HK-2 (cell line): ENCODE data around the gene CREB5.
"Not testable (repeated sequence)": the region's sequence is repeated elsewhere in the genome, so short reads cannot be mapped to it uniquely, and the experiment has no call there.

Experiments used
- DNase-seq: peaks from one replicate; pipeline ENCODE4 v3.0.0-alpha.2; 2018; ENCODE audit not compliant: unreplicated experiment

CREB5 gene

GRCh38 chr7:28581351-28581750 is 169.0 kb downstream of the CREB5 start:
- DNase-seq: peak; percentile 65

DNA sequence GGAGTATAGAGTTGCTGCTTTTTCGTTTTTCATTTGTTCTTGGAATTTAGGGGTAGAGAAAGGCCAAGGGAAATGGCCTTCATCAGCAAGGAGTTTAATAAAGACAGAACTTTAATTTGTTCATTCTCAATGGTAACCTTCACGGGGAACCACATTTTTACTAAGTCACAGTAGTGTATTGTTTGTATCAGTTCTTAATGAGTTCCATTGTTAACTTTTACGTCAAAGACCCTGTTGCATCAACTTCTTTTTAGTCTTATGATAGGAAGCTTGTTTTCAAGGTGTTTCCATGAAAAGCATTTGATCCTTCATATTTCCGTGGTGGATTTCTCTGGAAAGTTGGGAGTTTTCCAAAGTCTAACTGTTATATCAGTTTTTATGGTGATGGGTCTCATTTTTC is 169.9 kb downstream of the CREB5 start:
- DNase-seq: no peak

DNA sequence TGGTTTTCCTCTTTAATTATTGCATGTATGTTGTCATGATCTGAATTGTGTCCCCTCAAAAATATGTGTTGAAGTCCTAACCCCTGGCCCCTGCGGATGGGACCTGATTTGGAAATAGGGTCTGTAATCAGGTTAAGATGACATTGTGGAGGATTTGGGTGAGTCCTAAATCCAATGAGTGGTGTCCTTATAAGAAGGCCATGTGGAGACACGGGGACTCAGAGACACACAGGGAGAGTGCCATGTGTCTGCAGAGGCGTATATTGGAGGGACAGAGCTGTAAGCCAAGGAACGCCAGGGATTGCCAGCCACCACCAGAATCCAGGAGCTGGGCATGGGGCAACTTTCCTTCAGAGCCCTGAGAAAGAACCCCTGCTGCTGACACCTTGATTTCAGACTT is 171.9 kb downstream of the CREB5 start:
- no peak for DNase-seq

DNA sequence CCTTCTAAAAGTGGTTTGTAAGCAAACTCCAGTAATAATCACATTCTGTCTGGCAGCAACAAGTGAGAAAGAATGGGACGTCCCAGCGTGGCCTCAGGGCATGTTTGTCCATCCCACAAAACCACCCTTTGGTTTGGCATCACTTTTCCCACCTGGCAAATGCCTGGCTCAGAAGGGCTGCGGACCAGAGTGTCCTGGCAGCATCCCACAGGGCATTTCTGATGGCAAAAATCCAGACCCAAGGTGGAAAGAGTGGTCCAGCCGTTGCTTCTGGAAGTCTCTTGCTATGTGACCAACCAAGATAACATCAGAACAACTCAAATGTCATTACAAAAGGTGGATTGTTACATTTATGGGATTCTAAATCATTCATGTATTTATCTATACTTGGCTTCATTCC is 174.4 kb downstream of the CREB5 start:
- DNase-seq: no peak

DNA sequence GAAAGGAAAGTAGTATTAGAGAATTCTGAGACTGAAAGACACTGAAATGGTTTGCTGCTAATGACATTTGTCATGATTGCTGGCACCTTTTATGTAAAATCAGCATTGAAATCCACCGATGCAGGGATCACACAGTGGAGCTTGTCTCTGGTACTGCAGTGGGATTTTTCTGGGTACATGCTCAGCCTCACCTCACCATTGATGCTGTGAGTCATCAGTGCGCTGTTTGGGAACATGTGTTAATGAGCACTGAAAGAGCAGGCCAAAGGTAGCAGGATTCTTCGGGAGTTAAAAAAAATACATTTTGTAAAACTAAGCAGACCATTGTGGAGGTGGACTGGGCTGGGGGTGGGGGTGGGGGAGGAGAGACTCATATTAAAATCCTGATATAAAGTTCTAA is 174.9 kb downstream of the CREB5 start:
- DNase-seq: no peak

- DNase-seq: no peak
Observed at GRCh38 chr7:28588602-28589001, 176.3 kb downstream of the CREB5 start.

DNA sequence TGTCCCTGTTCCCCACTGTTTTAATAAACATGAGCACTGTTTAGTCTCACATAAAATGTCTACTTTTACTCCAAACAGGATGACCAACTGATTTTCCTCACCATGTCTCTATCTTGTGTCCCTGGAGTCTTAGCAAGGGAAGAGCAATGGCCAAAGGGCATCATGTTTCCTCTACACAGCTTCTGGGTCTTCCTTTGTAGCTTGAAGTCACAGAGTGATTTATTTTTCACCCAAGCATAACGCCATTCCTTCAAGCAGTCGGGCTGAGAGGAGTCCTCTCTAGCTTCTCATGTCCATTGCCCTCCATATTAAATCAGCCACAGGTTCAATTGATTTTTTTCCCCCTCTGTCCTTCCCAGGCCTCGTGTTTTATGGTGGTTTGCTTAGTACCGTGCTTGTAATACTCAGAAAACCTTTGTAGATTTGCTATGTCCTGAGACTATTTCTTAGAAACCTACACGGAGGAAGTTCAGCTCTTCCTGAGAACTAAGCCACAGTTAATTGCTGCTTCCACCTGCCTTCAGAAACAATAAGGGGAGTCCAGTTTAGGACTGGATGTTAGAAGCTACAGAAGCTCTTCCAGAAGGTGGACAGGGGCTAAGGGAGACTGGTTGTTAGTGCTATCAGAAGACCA is 178.8 kb downstream of the CREB5 start:
- DNase-seq: no peak

DNA sequence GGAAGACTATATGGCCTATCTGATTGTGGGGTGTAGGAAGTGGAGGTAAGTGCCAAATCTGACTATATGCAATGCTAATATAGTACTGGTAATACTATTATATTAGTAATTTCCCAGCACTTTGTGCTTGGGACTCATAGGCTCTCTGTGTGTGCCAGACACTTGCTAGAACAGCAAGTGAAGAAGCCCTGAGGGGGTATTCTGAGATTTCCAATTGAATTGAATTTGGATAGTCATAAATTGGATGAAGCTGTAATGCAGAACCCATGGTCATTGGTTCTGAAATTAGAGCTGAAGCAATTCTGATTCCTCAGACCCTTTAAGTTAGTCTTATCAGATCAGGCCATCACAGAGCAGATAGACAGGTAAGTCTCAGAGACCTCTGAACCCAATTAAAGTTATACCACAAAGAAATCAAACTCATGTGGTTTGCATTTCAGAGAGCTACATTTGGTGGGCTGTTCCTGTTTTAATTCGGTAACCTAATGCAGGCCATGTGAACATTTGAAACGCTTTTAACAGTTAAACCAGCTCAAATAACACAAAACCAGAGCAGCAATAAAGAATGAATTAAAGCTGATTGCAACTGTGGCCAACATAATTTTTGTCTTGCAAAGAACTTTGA is 179.5 kb downstream of the CREB5 start:
- DNase-seq: no peak

GRCh38 chr7:28592861-28593260 is 180.5 kb downstream of the CREB5 start:
- DNase-seq: no peak

DNA sequence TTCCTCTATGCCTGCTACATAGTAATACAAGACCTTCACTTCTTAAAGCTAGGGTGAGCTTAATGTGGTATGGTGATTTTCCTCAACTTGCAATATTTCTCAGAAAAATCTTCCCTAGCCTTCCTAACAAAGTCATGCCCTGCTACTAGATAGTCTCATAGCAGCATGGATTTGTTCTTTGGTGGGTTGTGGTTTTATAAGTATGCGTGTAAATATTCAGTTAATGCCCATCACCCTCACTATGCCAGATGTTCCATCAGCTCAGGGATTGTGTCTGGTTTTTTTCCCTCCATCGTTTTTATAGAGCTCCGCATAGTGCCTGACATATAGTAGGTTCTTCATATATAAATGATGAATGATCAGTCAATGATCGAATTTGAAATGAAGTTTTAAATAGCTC is 182.8 kb downstream of the CREB5 start:
- DNase-seq: no peak

- DNase-seq: no peak
Observed at GRCh38 chr7:28595801-28596200, 183.5 kb downstream of the CREB5 start.

DNA sequence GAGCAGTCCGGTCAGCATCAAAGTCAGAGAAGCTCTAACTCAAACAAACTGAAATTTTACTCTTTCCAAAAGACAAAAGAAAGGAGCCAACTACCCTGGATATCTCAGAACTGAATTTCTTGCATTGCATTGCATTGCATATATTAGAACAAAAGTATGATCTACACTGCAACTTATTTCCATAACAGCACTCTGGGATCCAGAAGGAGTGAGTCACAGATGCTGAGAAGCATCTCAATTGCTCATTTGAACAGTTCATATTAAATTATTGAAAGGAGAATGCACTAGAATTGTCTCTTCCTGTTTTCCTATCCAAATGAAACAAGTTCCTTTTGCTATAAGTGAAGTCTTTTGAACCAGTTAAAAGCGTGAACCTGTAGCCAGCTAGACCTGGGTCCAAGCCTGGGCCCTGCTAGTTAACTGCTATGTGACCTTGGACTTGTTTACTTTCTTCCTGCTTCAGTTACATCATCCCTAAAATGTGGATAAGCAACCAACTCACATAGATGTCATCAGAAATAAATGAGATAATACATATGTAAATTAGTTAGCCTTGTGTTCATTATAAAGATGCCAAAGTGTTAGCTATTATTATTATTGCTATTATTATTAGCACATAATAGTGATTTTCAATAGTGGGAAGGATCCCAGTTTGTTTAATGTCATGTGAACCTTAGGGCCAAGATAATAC is 184.1 kb downstream of the CREB5 start:
- no peak for DNase-seq

- DNase-seq: no peak
Observed at GRCh38 chr7:28597284-28597683, 185.0 kb downstream of the CREB5 start.

- DNase-seq: not testable (repeated sequence)
Observed at GRCh38 chr7:28598037-28598436, 185.7 kb downstream of the CREB5 start.

DNA sequence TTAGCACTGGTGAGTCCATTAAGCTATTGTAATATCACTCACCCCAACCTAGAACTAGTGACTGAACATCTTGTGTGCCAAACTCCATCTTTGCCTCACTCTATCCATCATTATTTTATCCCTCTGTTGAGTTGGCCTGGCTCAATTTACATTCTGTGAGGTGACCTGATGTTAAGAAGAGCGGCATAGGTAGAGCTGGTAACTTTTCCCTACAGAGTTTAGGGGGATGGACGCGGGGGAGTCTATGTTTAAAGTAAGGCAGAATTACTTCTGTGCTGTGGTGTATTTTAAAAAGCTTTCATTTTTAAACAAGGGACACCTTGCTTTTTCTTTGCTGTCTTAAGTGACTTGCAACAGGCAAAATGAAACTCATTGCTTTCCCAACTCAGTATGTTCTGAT is 186.3 kb downstream of the CREB5 start:
- no peak for DNase-seq

- no peak for DNase-seq
Observed at GRCh38 chr7:28599411-28599810, 187.1 kb downstream of the CREB5 start.

GRCh38 chr7:28602282-28602681 is 190.0 kb downstream of the CREB5 start:
- no peak for DNase-seq

GRCh38 chr7:28605427-28606085 is 193.2 kb downstream of the CREB5 start:
- no peak for DNase-seq

DNA sequence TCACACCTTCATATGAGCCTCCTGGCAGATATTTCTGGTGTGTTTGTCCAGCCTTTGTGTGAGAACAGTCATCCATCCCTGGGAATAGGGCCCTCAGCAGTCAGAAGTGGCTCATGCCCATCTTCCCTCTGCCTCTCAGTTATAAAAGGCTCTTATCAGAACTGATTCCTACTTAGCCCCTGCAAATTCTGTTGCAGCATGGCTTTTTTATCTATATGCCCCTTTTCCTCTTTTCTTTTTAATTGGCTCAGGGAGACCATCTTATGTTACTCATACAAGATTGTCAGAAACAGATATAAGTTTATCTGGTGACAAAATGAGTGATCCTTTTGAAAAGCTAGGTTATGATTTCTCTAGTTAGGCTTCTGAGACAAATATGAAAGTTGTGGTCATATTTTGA is 194.1 kb downstream of the CREB5 start:
- DNase-seq: no peak

- DNase-seq: no peak
Observed at GRCh38 chr7:28607855-28608193, 195.5 kb downstream of the CREB5 start.

GRCh38 chr7:28608237-28608656 is 195.9 kb downstream of the CREB5 start:
- no peak for DNase-seq

DNA sequence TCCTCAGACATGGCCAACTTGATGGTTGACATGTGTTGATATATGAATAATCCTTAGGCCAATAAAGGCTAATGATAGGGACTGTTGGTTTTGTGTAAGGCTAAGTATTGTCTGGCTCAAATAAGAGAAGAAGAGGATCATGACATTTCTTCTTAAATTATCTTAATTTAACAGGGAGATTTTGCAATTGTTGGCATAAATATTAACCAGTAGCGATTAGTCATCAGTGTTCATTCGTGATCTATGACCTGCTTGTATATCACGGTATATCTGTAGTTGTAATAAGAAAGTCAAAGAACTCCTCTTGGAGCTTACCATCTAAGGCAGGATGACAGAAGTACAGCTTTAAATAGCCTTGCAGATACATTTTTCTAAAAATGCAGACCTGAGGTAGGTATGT is 196.4 kb downstream of the CREB5 start:
- no peak for DNase-seq

- no peak for DNase-seq
Observed at GRCh38 chr7:28609608-28610007, 197.3 kb downstream of the CREB5 start.
